ENCODE measurements around the gene EXOC3.

Gene EXOC3

GRCh38 chr5:424301-425110 is 18.5 kb upstream of the EXOC3 start:
- H3K27ac ChIP-seq: no peak overlapping the region
- TF ChIP-seq CTCF (conservative IDR thresholded peaks at IDR 0.05): no peak
- TF ChIP-seq ZFX (IDR thresholded peaks at IDR 0.05): no peak

GRCh38 chr5:425714-426113 is 17.3 kb upstream of the EXOC3 start:
- TF ChIP-seq ZFX (IDR thresholded peaks at IDR 0.05) (no peak), CTCF (conservative IDR thresholded peaks at IDR 0.05) (no peak)
- no peak overlapping the region for H3K27ac ChIP-seq

- TF ChIP-seq CTCF (conservative IDR thresholded peaks at IDR 0.05) (no peak), ZFX (IDR thresholded peaks at IDR 0.05) (no peak)
- H3K27ac ChIP-seq: no peak overlapping the region
Measured at GRCh38 chr5:426392-426976, 16.5 kb upstream of the EXOC3 start.

DNA sequence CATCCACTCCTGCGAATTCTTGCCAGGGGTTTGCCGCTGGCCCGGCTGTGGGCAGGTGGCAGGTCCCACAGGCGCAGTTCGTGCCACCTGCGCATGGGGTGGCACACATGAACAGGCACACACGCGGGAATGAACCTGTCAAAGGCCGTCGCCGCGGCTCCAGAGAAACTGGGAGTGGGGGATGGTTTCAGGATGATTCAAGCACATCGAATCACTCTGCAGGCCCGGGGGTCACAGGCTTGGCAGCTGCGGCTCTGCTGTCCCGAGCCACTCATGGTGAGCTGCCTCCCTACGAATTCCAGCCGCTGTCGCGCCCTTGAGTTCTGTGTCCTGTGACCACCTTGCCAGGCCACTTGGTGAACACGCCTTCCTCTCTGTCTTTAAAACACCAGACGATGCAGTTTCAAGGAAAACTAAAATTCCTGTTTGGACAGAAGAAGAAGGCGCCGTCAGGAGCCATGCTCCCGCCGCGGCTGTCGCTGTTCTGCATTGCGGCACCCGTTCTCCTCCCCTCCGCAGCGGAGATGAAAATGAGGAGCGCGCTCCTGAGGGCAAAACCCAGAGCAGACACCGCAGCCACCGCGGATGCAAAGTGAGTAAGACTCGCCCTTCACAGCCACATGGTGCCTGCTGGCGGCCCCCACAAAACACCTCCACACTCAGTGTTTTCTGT is 15.4 kb upstream of the EXOC3 start:
- H3K27ac ChIP-seq: no peak overlapping the region
- TF ChIP-seq ZFX (IDR thresholded peaks at IDR 0.05): no peak
- TF ChIP-seq CTCF (conservative IDR thresholded peaks at IDR 0.05): no peak

- H3K27ac ChIP-seq: no peak overlapping the region
- TF ChIP-seq ZFX (IDR thresholded peaks at IDR 0.05): no peak
- TF ChIP-seq CTCF (conservative IDR thresholded peaks at IDR 0.05): no peak
Measured at GRCh38 chr5:428219-428618, 14.8 kb upstream of the EXOC3 start.

DNA sequence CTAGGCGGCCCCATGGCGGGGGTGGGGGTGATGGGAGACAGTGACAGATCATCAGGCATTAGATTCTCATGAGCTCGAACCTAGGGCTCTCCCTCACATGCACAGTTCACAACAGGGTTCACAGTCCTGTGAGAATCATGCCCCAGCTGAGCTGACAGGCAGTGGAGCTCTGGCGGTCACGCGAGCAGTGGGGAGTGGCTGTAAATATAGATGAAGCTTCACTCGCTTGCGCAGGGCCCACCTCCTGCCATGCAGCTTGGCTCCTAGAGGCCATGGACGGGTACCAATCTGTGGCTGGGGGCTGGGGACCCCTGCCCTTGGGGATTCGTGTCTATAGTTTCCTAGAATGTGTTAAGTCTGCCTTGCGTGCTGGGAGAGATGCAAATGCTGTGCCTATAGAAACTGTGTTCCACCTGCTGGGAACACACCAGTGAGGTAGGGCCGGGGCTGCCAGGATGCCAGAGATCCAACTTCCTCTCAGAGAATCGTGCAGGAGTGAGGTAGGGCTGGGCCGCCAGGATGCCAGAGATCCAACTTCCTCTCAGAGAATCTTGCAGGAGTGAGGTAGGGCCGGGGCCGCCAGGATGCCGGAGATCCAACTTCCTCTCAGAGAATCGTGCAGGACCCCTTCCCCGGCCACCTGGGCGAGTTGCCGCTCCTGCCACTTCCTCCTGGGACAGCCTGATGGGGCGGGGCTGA is 14.1 kb upstream of the EXOC3 start:
- no peak for TF ChIP-seq ZFX (IDR thresholded peaks at IDR 0.05)
- no peak for TF ChIP-seq CTCF (conservative IDR thresholded peaks at IDR 0.05)
- H3K27ac ChIP-seq: no peak overlapping the region
